Prostate gland (tissue), 2 donors: ENCODE data around the gene ACTRT2.

Experiments used
- POLR2AphosphoS5 ChIP-seq: sonication (generic); formaldehyde crosslinking; IDR thresholded peaks from one replicate; pipeline ENCODE4 v1.6.1; 2017; ENCODE audit warnings: antibody characterized with exemption
- TF ChIP-seq, protein P1 (sequence below), 4 experiments: fragments of 200-600 bp in 2 of 4; fragments of 450-650 bp in 2 of 4; sonication (generic) in 2 of 4; IDR thresholded peaks; 1 replicate in 3 of 4; 2 replicates in 1 of 4; pipeline ENCODE4 v1.5.1; 2016 to 2019; ENCODE audit warnings: antibody characterized with exemption in 4 of 4, mild to moderate bottlenecking in 2 of 4, moderate library complexity in 2 of 4

DNA sequence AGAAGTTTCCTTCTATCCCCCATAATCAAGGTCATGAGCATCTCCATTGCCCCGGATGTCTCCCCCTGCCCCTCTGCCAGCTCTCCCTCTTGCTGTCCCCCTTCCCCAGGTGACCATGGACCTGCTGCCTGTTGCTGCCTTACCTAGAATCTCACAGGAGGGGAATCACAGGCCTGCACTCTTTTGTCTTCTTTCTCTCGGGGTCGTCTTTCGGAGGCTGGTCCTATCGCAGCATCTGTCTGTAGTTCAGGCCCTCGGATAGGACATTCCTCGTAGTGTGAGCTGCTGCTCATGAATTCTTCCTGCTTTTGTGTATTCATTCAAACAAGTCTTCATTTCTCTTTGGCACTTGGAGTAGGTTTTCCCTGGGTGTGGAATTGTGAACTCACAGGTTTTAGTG, 39.9 kb upstream of the ACTRT2 start:
- TF ChIP-seq, protein P1, sequence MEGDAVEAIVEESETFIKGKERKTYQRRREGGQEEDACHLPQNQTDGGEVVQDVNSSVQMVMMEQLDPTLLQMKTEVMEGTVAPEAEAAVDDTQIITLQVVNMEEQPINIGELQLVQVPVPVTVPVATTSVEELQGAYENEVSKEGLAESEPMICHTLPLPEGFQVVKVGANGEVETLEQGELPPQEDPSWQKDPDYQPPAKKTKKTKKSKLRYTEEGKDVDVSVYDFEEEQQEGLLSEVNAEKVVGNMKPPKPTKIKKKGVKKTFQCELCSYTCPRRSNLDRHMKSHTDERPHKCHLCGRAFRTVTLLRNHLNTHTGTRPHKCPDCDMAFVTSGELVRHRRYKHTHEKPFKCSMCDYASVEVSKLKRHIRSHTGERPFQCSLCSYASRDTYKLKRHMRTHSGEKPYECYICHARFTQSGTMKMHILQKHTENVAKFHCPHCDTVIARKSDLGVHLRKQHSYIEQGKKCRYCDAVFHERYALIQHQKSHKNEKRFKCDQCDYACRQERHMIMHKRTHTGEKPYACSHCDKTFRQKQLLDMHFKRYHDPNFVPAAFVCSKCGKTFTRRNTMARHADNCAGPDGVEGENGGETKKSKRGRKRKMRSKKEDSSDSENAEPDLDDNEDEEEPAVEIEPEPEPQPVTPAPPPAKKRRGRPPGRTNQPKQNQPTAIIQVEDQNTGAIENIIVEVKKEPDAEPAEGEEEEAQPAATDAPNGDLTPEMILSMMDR (IDR thresholded peaks at IDR 0.05) = no peak
- TF ChIP-seq POLR2AphosphoS5 = no peak
